Measurements from ENCODE around the gene GRIN2A.

GRIN2A gene

GRCh38 chr16:9736547-9736946 lies 445.7 kb downstream of the GRIN2A start:
- no peak for DNase-seq

- no peak for DNase-seq
Measured at GRCh38 chr16:9723136-9723535, 459.1 kb downstream of the GRIN2A start.

- no peak for DNase-seq
Measured at GRCh38 chr16:9713907-9714306, 468.3 kb downstream of the GRIN2A start.

GRCh38 chr16:9713156-9713555 lies 469.1 kb downstream of the GRIN2A start:
- no peak for DNase-seq

GRCh38 chr16:9708972-9709620 lies 473.1 kb downstream of the GRIN2A start:
- no peak for DNase-seq

GRCh38 chr16:9706217-9706836 lies 475.9 kb downstream of the GRIN2A start:
- DNase-seq: no peak

- DNase-seq: no peak
Measured at GRCh38 chr16:9703731-9704130, 478.5 kb downstream of the GRIN2A start.
